Measurements from ENCODE around the gene PRKCA. TPM values are rescaled to one million over a fixed set of nuclear protein-coding genes. Genes with fewer than 3 reads are reported as not detected.

PRKCA gene
- polyA plus RNA-seq, 1 experiment: 66.8 TPM

- CTCF ChIA-PET: interaction anchor here (0.5 to 1.6 kb wide), 3 partner anchors 15 to 266 kb away, joined by 3 to 8 read pairs (median 5); no protein-coding TSS in a partner anchor
- POLR2A ChIA-PET: interaction anchor here (0.7 to 1.6 kb wide), 4 partner anchors 42 to 256 kb away, joined by 3 to 4 read pairs (median 3); no protein-coding TSS in a partner anchor
Measured at GRCh38 chr17:66466106-66466820, 163.8 kb downstream of the PRKCA start.

GRCh38 chr17:66466840-66467367 lies 164.5 kb downstream of the PRKCA start:
- Histone ChIP-seq H3K4me3 (ENCODE audit: low read depth, low read length) (peak overlapping the region; percentile 34), H3K27ac (ENCODE audit: low read depth, low read length) (peak overlapping the region; percentile 95), H3K9me3 (ENCODE audit: control insufficient read depth, insufficient read depth, low read length) (no peaks in the 10 kb centered on the region), H3K27me3 (ENCODE audit: control insufficient read depth, insufficient read depth, low read length) (no peaks in the 10 kb centered on the region)
- ChIA-PET CTCF (interaction anchor here (0.6 to 1.6 kb wide), 2 partner anchors 204 to 267 kb away, joined by 3 to 5 read pairs; no protein-coding TSS in a partner anchor), POLR2A (interaction anchor here (0.5 to 1.6 kb wide), 5 partner anchors 11 to 84 kb away, joined by 3 to 4 read pairs (median 3); no protein-coding TSS in a partner anchor)
- TF ChIP-seq CTCF (IDR thresholded peaks at IDR 0.05; ENCODE audit: low read depth, low read length): no peak
- DNase-seq (ENCODE audit: low read depth, low spot score): peak; percentile 96

More at GRCh38 chr17:66466106-66466820, 163.8 kb downstream of the PRKCA start:
- 0 out of 2 replicates have a peak overlapping the region, but pooled peaks have one; percentile 14 for H3K4me3 ChIP-seq (ENCODE audit: low read depth, low read length)
- DNase-seq (ENCODE audit: low read depth, low spot score): no peak
- no peaks in the 10 kb centered on the region for H3K27me3 ChIP-seq (ENCODE audit: control insufficient read depth, insufficient read depth, low read length)
- H3K27ac ChIP-seq (ENCODE audit: low read depth, low read length): peak overlapping the region; percentile 95
- H3K9me3 ChIP-seq (ENCODE audit: control insufficient read depth, insufficient read depth, low read length): no peaks in the 10 kb centered on the region
- no peak for TF ChIP-seq CTCF (IDR thresholded peaks at IDR 0.05; ENCODE audit: low read depth, low read length)

GRCh38 chr17:66467766-66468165 lies 165.4 kb downstream of the PRKCA start:
- Histone ChIP-seq H3K27ac (ENCODE audit: low read depth, low read length) (peak overlapping the region; percentile 90), H3K9me3 (ENCODE audit: control insufficient read depth, insufficient read depth, low read length) (no peaks in the 10 kb centered on the region), H3K4me3 (ENCODE audit: low read depth, low read length) (no peak overlapping the region), H3K27me3 (ENCODE audit: control insufficient read depth, insufficient read depth, low read length) (no peaks in the 10 kb centered on the region)
- ChIA-PET CTCF (interaction anchor here (0.6 kb wide), 1 partner anchor 203 kb away, joined by 3 read pairs; no protein-coding TSS in a partner anchor), POLR2A (interaction anchor here (0.8 to 1.6 kb wide), 4 partner anchors 10 to 83 kb away, joined by 3 to 4 read pairs (median 4); no protein-coding TSS in a partner anchor)
- TF ChIP-seq CTCF (IDR thresholded peaks at IDR 0.05; ENCODE audit: low read depth, low read length): no peak
- DNase-seq (ENCODE audit: low read depth, low spot score): no peak

GRCh38 chr17:66468241-66469087 lies 166.1 kb downstream of the PRKCA start:
- ChIA-PET CTCF (interaction anchor here (0.9 kb wide), 1 partner anchor 205 kb away, joined by 5 read pairs; no protein-coding TSS in a partner anchor), POLR2A (interaction anchor here (1.1 kb wide), 1 partner anchor 72 kb away, joined by 4 read pairs; no protein-coding TSS in a partner anchor)
- no peaks in the 10 kb centered on the region for H3K9me3 ChIP-seq (ENCODE audit: control insufficient read depth, insufficient read depth, low read length)
- peak overlapping the region; percentile 74 for H3K27ac ChIP-seq (ENCODE audit: low read depth, low read length)
- DNase-seq (ENCODE audit: low read depth, low spot score): no peak
- H3K27me3 ChIP-seq (ENCODE audit: control insufficient read depth, insufficient read depth, low read length): no peaks in the 10 kb centered on the region
- no peak for TF ChIP-seq CTCF (IDR thresholded peaks at IDR 0.05; ENCODE audit: low read depth, low read length)
- H3K4me3 ChIP-seq (ENCODE audit: low read depth, low read length): no peak overlapping the region
